HG02610 (cell line): Measurements from ENCODE around the gene CERT1.
A peak's percentile ranks its signal among the peaks of the same experiment; 100 is the strongest.
"Not testable (repeated sequence)": the region's sequence is repeated elsewhere in the genome, so short reads cannot be mapped to it uniquely, and the experiment has no call there.

Experiments used
- ATAC-seq: cut with Tn5 transposase; IDR thresholded peaks from one replicate; pipeline ENCODE4 v1.9.1; 2021; ENCODE audit warnings: mild to moderate bottlenecking, moderate library complexity; ENCODE audit not compliant: unreplicated experiment

CERT1 gene

GRCh38 chr5:75511435-75512382, at the start of gene CERT1, which contains the start of gene POLK:
Gene CERT1, minus strand, starts transcription at chr5:75511629. Its CDS starts 422 bp downstream, at chr5:75511207.
Gene POLK, plus strand, starts transcription at chr5:75511891.
- peak; percentile 86 for ATAC-seq

- ATAC-seq: not testable (repeated sequence)
These were observed 49.2 kb upstream of the CERT1 start for GRCh38 chr5:75560655-75561054.

GRCh38 chr5:75558981-75559632, 47.7 kb upstream of the CERT1 start:
- ATAC-seq: no peak

- no peak for ATAC-seq
These were observed 46.8 kb upstream of the CERT1 start for GRCh38 chr5:75558221-75558620.

GRCh38 chr5:75553358-75553757, 41.9 kb upstream of the CERT1 start:
- ATAC-seq: no peak

- no peak for ATAC-seq
These were observed 41.3 kb upstream of the CERT1 start for GRCh38 chr5:75552764-75553163.

GRCh38 chr5:75551471-75551870, 40.0 kb upstream of the CERT1 start:
- no peak for ATAC-seq

- no peak for ATAC-seq
These were observed 39.2 kb upstream of the CERT1 start for GRCh38 chr5:75550597-75550996.

GRCh38 chr5:75547812-75548211, 36.4 kb upstream of the CERT1 start:
- ATAC-seq: no peak

- ATAC-seq: no peak
These were observed 35.4 kb upstream of the CERT1 start for GRCh38 chr5:75546830-75547229.

GRCh38 chr5:75545131-75545530, 33.7 kb upstream of the CERT1 start:
- no peak for ATAC-seq

GRCh38 chr5:75538211-75538610, 26.8 kb upstream of the CERT1 start:
- no peak for ATAC-seq

GRCh38 chr5:75536694-75537360, 25.4 kb upstream of the CERT1 start:
- ATAC-seq: no peak

- no peak for ATAC-seq
These were observed 24.7 kb upstream of the CERT1 start for GRCh38 chr5:75536147-75536546.

GRCh38 chr5:75534734-75535133, 23.3 kb upstream of the CERT1 start:
- no peak for ATAC-seq

- not testable (repeated sequence) for ATAC-seq
These were observed 22.3 kb upstream of the CERT1 start for GRCh38 chr5:75533716-75534115.

GRCh38 chr5:75532190-75532589, 20.8 kb upstream of the CERT1 start:
- ATAC-seq: no peak

- ATAC-seq: no peak
These were observed 17.8 kb upstream of the CERT1 start for GRCh38 chr5:75529185-75529584.

GRCh38 chr5:75526070-75526469, 14.6 kb upstream of the CERT1 start:
- ATAC-seq: no peak

GRCh38 chr5:75525344-75525743, 13.9 kb upstream of the CERT1 start:
- no peak for ATAC-seq

GRCh38 chr5:75524591-75524990, 13.2 kb upstream of the CERT1 start:
- no peak for ATAC-seq
